Thyroid gland (tissue), 4 donors: ENCODE data around the gene KIAA1671.

Experiments
- POLR2A ChIP-seq, 2 donors: fragments of 450-650 bp; IDR thresholded peaks; one replicate each; pipeline ENCODE4 v1.6.1; 2017; ENCODE audit warnings: antibody characterized with exemption in 2 of 2, mild to moderate bottlenecking in 2 of 2, moderate library complexity in 1 of 2
- TF ChIP-seq, protein P1 (sequence below), 6 experiments: fragments of 200-600 bp in 3 of 6; fragments of 450-650 bp in 3 of 6; sonication (generic) in 3 of 6; IDR thresholded peaks; one replicate each; pipeline ENCODE4 v1.5.1; 2016 to 2019; ENCODE audit warnings: antibody characterized with exemption in 6 of 6, mild to moderate bottlenecking in 2 of 6, inconsistent platforms in 1 of 6, moderate library complexity in 1 of 6

DNA sequence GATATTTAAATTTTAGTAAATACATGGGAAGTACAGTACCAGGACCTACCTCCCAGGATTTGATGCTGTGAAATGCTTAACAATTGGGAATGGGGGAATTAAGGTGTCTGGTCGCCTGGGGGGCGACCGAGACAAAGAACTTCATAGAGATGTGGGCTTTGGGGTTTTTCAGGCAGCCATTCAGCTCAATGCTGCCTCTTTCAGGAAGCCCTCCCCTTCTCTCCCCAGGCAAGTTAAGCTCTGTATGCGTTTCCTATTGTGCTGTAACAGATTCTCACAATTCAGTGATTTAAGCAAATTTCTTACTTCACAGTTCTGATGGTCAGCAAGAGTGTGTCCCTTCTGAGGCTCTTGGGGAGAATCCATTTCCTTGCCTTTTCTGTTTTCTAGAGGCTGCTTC, 53.8 kb downstream of the KIAA1671 start:
- TF ChIP-seq, protein P1, sequence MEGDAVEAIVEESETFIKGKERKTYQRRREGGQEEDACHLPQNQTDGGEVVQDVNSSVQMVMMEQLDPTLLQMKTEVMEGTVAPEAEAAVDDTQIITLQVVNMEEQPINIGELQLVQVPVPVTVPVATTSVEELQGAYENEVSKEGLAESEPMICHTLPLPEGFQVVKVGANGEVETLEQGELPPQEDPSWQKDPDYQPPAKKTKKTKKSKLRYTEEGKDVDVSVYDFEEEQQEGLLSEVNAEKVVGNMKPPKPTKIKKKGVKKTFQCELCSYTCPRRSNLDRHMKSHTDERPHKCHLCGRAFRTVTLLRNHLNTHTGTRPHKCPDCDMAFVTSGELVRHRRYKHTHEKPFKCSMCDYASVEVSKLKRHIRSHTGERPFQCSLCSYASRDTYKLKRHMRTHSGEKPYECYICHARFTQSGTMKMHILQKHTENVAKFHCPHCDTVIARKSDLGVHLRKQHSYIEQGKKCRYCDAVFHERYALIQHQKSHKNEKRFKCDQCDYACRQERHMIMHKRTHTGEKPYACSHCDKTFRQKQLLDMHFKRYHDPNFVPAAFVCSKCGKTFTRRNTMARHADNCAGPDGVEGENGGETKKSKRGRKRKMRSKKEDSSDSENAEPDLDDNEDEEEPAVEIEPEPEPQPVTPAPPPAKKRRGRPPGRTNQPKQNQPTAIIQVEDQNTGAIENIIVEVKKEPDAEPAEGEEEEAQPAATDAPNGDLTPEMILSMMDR (IDR thresholded peaks at IDR 0.05), result no peak
- TF ChIP-seq POLR2A (IDR thresholded peaks at IDR 0.05), result no peak
